ENCODE data around the gene NFIC.

DNA sequence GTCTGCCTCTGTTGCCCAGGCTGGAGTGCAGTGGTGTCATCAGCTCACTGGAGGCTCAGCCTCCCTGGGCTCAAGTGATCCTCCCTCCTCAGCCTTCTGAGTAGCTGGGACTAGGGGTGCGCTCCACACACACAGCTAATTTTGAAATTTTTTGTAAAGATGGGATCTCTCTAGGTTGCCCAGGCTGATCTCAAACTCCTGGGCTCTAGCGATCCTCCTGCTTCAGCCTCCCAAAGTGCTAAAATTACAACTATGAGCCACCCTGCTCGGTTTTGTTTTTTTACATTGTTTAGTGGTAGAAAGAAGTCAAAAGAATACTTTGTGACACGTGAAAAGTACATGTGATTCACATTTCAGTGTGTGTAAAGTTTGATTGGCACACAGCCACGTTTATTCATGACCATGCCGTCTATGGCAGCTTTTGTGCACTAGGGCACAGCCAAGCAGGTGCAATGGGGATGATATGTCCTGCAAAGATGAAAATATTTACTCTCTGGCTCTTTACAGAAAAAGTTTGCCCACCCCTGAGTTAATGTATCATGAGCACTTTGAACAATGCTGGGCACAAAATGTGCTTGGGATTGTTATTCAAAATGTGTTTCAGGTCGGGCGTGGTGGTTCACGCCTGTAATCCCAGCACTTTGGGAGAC is 16.2 kb upstream of the NFIC start:
- TF ChIP-seq, protein P1, sequence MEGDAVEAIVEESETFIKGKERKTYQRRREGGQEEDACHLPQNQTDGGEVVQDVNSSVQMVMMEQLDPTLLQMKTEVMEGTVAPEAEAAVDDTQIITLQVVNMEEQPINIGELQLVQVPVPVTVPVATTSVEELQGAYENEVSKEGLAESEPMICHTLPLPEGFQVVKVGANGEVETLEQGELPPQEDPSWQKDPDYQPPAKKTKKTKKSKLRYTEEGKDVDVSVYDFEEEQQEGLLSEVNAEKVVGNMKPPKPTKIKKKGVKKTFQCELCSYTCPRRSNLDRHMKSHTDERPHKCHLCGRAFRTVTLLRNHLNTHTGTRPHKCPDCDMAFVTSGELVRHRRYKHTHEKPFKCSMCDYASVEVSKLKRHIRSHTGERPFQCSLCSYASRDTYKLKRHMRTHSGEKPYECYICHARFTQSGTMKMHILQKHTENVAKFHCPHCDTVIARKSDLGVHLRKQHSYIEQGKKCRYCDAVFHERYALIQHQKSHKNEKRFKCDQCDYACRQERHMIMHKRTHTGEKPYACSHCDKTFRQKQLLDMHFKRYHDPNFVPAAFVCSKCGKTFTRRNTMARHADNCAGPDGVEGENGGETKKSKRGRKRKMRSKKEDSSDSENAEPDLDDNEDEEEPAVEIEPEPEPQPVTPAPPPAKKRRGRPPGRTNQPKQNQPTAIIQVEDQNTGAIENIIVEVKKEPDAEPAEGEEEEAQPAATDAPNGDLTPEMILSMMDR (IDR thresholded peaks at IDR 0.05; ENCODE audit: low read length) = no peak
- no peak for TF ChIP-seq EZH2 (IDR thresholded peaks at IDR 0.05; ENCODE audit: borderline replicate concordance, low read length)

All from OCI-LY1 (cell line).